ENCODE measurements around the gene RXRB.
A peak's percentile ranks its signal among the peaks of the same experiment; 100 is the strongest.

Gene RXRB

DNA sequence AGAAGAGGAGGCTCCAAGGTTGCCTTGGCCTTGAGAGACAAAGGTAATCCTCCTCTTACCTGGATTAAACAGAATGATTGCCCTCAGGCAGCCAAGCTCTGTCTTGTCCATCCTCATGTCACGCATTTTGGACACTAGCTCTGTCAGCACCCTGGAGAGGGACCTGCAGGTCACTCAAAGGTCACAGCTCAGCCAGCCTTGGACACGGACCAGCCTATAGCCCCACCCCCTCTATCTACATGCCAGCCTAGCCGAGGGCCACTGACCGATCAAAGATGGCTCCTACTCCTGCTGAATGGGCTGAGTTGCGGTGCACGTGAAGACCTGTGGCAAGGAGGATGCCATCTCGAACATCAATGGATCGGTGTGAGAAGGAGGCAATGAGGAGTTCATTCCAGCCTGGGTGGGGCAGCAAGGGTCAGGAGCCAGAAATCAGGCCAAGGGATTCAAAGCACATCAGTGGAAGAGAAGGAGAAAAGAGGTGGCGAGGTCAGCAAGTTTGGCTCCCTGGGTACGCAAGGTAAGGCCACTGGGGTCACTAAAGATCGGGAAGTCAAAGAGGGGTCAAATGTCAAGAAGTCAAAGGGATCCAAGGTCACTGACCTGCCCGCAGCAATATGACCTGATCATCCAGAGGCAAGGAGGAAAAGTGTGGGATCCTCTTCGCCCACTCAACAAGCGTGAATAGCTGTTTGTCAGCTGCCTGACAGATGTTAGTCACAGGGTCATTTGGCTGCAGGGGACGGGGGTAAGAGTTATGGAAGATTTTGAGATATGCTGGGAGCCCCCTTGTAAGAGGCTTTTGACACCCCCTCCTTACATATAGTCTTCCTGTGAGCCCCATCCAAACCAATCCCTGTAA is 4.9 kb downstream of the RXRB start:
- Mint-ChIP-seq H3K4me1 (peaks cover 75% of the 10 kb centered on the region), H3K27ac (no peak overlapping the region), H3K4me3 (peak overlapping the region; percentile 36), H3K27me3 (ENCODE audit: low read depth, poor library complexity) (peaks cover 53% of the 10 kb centered on the region), H3K36me3 (ENCODE audit: low read depth) (peaks cover 37% of the 10 kb centered on the region), H3K9me3 (no peaks in the 10 kb centered on the region)
- TF ChIP-seq, protein P1, sequence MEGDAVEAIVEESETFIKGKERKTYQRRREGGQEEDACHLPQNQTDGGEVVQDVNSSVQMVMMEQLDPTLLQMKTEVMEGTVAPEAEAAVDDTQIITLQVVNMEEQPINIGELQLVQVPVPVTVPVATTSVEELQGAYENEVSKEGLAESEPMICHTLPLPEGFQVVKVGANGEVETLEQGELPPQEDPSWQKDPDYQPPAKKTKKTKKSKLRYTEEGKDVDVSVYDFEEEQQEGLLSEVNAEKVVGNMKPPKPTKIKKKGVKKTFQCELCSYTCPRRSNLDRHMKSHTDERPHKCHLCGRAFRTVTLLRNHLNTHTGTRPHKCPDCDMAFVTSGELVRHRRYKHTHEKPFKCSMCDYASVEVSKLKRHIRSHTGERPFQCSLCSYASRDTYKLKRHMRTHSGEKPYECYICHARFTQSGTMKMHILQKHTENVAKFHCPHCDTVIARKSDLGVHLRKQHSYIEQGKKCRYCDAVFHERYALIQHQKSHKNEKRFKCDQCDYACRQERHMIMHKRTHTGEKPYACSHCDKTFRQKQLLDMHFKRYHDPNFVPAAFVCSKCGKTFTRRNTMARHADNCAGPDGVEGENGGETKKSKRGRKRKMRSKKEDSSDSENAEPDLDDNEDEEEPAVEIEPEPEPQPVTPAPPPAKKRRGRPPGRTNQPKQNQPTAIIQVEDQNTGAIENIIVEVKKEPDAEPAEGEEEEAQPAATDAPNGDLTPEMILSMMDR (IDR thresholded peaks at IDR 0.05): no peak
- peak; percentile 63 for DNase-seq

DNA sequence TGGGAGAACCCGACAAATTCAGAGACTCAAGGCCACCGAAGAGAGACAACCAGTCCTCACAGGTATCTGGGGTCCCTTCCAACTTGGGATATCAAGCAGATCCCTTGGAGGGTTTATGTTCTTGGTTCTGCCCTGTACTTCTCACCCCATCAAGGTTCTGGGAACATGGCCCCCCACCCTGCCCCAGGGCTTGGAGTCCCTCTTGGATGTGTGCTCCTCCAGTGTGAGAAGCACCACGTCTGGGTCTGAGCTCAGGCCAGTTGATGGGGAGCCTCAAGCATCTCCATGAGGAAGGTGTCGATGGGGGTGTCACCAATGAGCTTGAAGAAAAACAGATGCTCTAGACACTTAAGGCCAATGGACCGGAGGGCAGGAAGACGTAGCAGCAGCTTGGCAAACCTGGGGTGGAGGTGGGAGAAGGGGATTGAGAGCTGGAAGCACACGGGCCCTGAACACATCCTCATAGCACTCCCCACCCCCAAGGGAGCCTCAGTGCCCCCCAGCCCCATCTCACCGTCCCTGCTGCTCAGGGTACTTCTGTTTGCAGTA is 6.0 kb downstream of the RXRB start:
- Mint-ChIP-seq H3K4me1 (peaks cover 83% of the 10 kb centered on the region), H3K9me3 (no peaks in the 10 kb centered on the region), H3K4me3 (no peak overlapping the region), H3K27ac (no peak overlapping the region), H3K36me3 (ENCODE audit: low read depth) (peaks cover 37% of the 10 kb centered on the region), H3K27me3 (ENCODE audit: low read depth, poor library complexity) (peaks cover 63% of the 10 kb centered on the region)
- TF ChIP-seq, protein P1 (IDR thresholded peaks at IDR 0.05): no peak
- DNase-seq: no peak

DNA sequence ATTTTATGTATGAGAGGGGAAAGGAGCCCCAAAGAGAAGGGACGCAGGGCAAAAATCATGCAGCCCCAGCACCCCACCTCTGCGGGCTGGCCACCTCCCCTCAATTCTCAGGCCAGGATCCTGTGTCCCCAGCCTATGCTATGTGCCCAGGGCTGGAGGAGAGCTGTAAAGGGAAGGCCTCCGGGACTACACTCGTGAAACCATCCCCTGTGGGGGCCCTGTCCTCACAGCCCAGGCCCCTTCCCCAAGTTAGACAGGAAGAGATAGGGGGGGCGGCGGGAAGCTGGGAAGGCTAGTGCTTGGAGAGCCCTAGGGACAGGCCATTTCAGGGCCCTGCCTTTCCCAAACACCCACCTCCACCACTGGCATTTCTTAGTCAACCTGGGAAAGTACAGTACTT is 6.8 kb downstream of the RXRB start:
- no peaks in the 10 kb centered on the region for H3K9me3 Mint-ChIP-seq
- H3K36me3 Mint-ChIP-seq (ENCODE audit: low read depth): peaks cover 37% of the 10 kb centered on the region
- DNase-seq: no peak
- peaks cover 74% of the 10 kb centered on the region for H3K4me1 Mint-ChIP-seq
- no peak overlapping the region for H3K27ac Mint-ChIP-seq
- peaks cover 72% of the 10 kb centered on the region for H3K27me3 Mint-ChIP-seq (ENCODE audit: low read depth, poor library complexity)
- H3K4me3 Mint-ChIP-seq: peak overlapping the region; percentile 66
- TF ChIP-seq, protein P1 (IDR thresholded peaks at IDR 0.05): no peak

DNA sequence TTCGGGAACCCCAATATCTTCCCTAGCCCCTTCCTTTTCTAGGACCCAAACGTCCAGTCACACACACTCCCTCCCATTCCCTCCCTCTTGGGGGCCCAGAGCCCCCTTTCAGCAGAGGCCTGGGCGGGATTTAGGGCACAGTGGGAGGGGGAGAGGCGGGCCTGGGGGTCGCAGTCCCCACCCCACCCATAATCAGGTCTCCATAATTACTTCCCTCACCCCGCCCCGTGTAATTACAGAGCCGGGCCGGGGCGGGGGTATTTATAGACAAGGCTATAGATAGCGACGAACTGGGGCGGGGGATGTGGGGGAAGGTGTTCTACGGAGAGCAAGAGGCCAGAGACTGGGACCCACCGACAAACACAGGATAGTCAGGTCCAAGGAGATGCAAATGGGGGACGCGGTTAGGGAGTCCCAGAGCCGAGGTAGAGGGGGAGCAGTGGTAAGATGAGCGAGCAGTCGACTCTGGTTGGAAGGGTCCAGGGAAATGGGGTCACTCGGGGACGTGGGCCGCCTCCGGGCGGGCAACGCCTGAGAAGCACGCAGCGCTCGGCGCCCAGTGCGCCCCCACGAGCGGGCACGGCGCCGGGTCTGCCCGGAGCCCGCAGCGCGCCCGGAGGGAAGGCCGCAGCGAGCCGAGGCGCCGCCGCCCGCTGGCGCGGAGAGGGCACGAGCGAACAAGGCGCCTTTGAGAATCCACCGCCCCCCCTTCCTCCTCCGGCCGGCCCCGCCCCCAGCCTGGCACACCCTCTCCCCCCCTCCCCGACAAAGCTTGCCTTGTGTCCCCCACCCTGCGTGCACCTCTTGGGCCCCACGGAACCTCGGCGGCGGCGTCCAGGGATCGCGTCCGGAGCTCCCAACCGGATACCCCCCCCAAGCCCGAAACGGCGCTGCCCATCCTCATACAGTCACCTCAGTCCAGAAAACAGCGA is 7.5 kb downstream of the RXRB start:
- TF ChIP-seq, protein P1 (IDR thresholded peaks at IDR 0.05): no peak
- H3K9me3 Mint-ChIP-seq: no peaks in the 10 kb centered on the region
- no peak overlapping the region for H3K27ac Mint-ChIP-seq
- peaks cover 37% of the 10 kb centered on the region for H3K36me3 Mint-ChIP-seq (ENCODE audit: low read depth)
- peaks cover 78% of the 10 kb centered on the region for H3K27me3 Mint-ChIP-seq (ENCODE audit: low read depth, poor library complexity)
- H3K4me3 Mint-ChIP-seq: peak overlapping the region; percentile 82
- peak; percentile 45 for DNase-seq
- peaks cover 67% of the 10 kb centered on the region for H3K4me1 Mint-ChIP-seq

DNA sequence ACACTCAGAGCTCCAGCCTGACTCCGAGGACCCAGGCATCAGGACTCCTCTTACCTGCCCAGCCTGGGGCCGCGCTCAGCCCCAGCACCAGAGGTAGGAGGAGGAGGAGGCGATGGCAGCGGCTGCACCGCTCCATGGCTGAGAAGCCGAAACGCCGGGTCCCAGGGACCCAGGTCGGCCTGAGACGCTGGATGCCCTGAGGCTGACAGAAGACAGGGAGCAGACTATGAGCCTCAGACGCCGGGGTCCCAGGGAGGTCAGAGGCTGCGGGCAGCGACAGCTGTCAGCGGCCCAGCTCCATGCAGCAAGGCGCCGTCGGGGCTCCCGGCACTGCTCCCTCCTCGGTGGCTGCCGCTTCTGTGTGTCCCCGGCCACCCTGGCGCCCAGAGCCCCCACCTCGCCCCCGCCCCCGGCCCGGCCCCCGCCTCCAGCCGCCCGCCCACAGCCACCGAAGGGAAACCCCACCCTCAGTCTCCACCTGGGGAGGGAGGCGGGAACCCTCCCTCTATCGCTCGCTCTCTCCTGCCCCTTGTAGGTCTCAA is 8.3 kb downstream of the RXRB start, which contains the start of gene COL11A2:
TSS of gene COL11A2 (minus strand) at position 363 of the 542 bp plus-strand sequence. CDS start at position 136, 227 bp downstream.
- Mint-ChIP-seq H3K27me3 (ENCODE audit: low read depth, poor library complexity) (peaks cover 85% of the 10 kb centered on the region), H3K4me3 (peak within 1 kb of the TSS; percentile 82), H3K27ac (no peak within 1 kb of the TSS), H3K36me3 (ENCODE audit: low read depth) (peaks cover 36% of the 10 kb centered on the region), H3K9me3 (no peaks in the 10 kb centered on the region), H3K4me1 (peaks cover 60% of the 10 kb centered on the region)
- TF ChIP-seq, protein P1 (IDR thresholded peaks at IDR 0.05): no peak
- DNase-seq: peak; percentile 45

All from nephron progenitor cell (in vitro differentiated cells).